NCI-H1092 (cell line): Measurements from ENCODE around the gene OMA1.
"Not testable (repeated sequence)": the region's sequence is repeated elsewhere in the genome, so short reads cannot be mapped to it uniquely, and the experiment has no call there.

Source experiments
- DNase-seq: peaks from one replicate; lab custom pipeline; 2025; lab: John Stamatoyannopoulos, UW

Gene OMA1

GRCh38 chr1:58528518-58528917 is 18.0 kb downstream of the OMA1 start:
- DNase-seq = no peak

DNA sequence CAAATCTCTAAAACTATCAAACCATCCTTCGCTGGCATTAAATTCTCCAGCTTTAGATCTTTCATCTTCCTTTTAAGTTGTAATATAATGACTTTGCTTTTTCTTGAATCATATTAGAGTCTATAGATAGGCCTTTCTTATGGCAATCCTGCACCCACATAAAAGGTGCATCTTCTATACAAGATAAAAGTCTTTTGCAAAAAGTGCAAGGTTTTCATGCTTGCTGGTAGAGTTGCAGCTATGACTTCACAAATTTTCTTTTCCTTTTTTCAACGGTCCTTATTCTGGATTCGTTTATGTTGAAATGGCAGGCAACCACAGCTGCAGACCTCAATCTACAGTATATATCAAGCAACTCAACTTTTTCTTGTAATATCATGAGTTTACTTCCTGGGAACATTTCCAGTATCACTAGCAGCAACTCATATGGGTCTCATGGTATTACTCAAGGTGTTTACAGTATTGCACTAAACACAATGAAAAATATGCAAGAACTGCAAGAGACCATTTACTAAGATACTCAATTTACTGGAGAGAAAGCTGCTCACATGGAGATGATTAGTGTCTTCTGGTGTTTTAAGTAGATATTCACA is 22.1 kb downstream of the OMA1 start:
- DNase-seq = no peak

GRCh38 chr1:58515794-58516401 is 30.6 kb downstream of the OMA1 start:
- DNase-seq = peak; percentile 4

- no peak for DNase-seq
Observed at GRCh38 chr1:58513956-58514355, 32.6 kb downstream of the OMA1 start.

GRCh38 chr1:58508629-58509028 is 37.9 kb downstream of the OMA1 start:
- no peak for DNase-seq

- no peak for DNase-seq
Observed at GRCh38 chr1:58505286-58505685, 41.2 kb downstream of the OMA1 start.

GRCh38 chr1:58502519-58502918 is 44.0 kb downstream of the OMA1 start:
- DNase-seq = no peak

DNA sequence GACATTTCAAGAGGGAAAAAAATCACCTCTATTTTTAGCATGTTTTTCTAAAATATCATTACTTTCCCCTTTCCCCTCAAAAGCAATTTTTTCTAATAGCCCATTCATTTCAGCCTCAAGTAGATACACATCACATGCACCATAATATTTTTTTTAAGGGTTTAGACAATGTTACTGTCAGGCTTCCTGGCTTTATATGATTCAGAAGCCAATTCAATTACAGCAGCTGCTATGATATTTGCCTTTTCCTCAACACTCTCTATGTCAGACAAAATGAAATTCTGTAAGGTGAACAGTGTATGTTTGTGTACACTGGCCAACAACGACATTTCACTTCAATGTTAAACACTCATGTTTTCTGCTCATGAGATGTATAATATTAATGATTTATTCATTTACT is 46.5 kb downstream of the OMA1 start:
- peak; percentile 39 for DNase-seq

DNA sequence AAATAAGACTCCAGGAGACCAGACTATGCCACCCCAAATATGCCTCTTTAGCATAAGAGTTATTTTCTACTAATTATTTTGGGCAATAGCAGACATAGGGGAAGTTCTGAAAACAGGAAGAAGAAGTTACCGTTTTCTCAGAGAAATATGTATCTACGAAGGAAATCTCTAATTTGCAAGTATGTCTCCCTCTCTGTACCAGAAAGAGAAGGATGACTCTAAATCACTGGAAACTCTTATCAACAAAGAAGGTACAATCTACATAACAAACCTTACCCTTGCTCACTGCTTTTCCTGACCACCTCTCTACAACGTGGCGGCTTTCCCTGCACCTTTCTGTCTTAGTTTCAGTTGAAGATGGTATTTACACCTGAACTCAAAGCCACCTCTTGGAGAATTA is 49.0 kb downstream of the OMA1 start:
- no peak for DNase-seq

- no peak for DNase-seq
Observed at GRCh38 chr1:58496042-58496441, 50.5 kb downstream of the OMA1 start.

GRCh38 chr1:58488914-58489313 is 57.6 kb downstream of the OMA1 start:
- DNase-seq = not testable (repeated sequence)

- DNase-seq = no peak
Observed at GRCh38 chr1:58487002-58487401, 59.5 kb downstream of the OMA1 start.

DNA sequence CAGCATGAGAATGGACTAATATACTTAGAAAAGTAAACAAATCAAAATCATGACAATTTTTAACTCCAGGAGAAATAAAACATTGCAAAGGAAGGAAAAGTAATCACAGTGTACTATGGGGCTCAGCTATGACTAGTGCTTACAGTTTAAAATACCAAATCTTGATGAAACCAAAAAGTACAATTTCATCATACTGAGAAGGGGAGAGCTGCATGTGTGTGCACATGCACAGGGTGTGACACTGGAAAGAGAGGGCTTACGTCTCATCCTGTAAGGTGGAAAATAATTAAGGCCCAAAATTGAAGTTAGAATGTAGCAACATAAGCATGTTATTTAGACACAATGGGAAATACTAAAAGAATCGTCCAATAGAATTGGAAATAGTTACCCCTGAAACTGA is 64.6 kb downstream of the OMA1 start:
- no peak for DNase-seq

GRCh38 chr1:58480191-58480590 is 66.3 kb downstream of the OMA1 start:
- DNase-seq = no peak

DNA sequence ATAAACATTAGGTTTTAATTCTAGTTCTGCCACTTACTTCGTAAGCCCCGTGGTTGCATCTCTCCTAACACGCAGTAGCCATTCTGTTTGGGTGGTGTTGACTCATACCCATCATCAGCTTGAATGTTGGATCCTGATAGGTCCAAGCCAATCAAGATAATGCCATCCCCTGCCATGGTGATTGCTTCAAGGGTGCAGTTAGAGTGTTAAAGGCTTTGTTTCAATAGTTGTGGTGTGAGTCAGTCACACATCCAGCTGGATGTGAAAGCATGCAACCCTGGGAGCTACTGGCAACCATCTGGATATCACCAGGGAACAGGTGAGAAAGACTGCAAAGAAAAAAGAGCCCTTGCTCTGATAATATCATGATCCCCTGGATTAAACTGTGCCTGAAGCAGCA is 69.1 kb downstream of the OMA1 start:
- DNase-seq = no peak

DNA sequence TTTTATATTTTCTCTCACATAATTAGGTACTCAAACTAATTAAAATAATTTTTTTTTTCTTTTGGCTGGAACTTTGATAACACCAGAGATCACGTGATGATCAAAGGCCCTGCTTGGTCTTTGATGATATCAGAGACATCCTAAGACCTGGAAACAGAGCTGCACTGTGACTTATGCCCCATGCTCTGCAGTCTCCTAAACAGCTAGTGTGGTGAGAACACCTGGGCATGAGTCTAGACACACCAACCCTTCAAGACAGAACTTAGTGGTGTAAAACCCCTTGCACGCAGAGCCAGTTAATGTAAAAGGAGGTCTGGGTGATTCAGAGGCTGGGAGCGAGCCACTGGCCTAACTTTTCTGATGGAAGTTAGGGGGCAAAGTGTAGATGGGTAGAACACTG is 70.3 kb downstream of the OMA1 start:
- DNase-seq = no peak

DNA sequence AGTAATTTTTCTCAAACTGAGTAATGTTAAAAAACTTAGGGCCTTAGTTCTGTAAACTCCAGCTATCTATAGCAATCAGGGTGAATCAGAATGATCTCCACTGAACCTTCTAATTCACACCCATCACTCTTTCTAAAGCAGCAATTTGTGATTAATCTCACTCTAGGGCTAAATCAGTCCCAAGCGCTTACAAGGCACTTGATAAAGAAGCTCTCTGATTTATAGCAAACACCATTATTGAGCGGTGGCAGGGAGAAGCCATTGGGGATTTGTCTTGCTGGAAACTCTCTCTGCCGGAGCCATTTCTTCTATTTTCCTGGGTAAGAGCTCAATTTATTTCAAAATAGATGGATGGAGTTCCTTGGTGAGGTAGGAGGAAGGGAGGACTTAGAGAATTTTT is 77.0 kb downstream of the OMA1 start:
- DNase-seq = no peak

DNA sequence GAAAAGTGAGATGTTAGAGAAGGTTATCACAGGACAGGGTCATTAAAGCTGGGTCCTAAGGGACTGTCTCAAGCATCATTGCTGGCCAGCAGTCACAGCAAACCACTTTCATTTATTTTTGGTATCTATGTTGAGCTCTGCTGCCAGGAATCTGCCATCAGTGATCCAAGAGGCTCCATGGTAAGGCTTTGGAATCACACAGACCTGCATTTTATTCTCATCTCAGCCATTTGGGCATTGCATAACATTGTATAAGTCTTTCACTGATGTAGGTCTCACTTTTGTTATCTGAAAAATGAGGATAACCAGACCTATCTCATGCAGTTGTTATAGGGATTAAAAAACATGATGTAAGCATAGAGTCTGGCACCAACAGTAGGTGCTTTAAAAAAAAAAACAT is 77.5 kb downstream of the OMA1 start:
- no peak for DNase-seq

GRCh38 chr1:58468612-58469011 is 77.9 kb downstream of the OMA1 start:
- no peak for DNase-seq

DNA sequence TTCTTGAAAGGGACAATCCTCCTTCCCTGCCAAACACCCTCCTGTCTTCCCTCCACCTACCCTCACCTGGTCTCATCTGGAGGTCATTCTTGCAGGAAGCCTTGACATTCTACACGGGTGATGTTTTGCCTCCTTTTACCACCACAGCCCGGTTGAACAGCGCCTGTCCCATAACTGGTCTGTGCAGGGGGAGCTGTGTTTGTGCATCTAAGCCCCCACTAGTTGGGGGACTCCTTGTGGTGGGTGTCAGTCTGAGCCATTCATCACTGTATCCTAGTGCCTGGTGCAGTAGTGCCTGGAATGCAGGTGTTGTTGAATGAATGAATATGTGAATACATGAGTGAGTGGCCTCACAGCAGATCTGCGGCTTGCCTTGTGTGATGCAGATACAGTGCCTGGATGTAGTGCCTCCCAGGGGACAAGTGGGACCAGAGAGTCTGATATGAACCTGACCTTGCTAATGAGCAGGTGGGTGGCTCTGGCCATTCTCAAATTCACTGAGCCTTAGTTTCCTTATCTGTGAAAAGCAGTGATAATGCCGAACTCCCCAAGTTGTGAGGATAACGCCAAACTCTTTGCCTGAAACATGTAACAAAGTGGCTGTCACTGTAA is 79.8 kb downstream of the OMA1 start:
- DNase-seq = no peak

DNA sequence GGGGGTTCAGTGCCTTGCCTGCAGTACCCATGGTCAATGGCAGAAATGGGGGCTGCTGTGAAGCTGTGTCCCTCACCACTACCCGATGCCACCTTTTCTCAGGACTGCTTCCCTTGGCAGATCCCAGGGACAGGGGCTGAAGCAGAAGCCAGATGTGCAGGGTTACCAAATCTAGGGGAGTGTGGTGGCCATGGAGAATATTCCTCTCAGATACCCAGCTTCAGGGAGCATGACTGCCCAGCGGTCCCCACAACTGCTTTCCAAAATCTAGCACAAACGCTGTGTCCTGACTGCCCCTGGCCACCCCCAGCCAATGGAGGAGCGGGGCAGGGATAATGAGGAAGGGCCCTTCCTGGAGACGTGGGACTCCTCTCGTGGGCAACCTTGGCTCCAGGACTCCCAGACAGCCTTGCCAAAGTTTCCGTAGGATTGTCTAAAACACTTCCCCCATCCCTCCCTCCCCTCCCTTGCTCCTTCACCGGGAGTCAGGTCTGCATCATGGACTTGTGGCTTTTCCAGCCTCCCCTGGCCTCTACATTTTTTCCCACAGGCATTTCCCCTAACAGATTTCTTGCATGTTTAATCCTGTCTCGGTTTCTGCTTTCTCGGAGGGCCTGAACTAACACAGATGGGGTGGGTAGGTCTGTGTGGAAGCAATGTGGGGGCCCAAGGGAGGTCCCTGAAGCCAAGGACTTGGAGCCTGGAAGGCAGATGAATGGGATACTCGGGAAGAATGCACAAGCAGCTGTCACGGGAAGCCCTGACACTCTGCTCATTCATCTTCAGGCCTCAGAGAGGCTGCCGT is 80.5 kb downstream of the OMA1 start:
- no peak for DNase-seq

DNA sequence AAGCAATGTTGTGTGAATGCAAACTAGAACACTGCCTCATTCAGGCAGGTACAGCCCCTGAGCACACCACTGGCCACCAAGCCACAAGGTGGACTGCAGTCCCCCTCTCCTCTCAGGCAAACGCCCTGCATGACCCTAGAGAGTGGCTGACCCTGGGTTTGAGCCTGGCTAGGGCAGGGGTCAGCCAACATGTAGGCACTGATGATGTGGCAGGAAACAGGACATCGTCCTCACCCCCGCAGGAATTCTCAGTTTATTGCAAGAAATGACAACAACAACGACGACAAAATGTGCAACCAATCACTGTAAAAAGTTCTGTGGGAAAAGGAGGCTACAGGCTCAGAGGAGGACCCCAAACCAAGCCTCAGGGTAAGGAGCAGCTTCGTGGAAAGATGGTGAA is 81.3 kb downstream of the OMA1 start:
- no peak for DNase-seq

DNA sequence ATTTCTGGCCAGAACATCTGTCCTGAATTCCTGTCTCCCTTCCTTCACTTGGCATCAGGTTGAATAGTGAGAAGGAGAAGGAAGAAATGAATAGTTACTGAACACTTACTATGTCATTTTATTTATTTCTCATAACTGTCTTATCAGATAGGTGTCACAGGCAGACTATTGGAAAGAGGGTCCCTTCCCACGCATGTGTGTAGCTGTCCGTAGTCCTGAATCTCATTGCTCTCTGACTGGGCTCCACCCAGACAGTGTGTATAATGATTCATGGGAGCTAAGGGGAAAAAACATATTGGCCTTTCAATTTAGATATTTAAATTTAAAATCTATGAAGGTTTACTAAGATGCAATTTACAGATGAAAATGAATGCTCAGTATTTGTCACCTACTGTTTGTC is 86.1 kb downstream of the OMA1 start:
- DNase-seq = no peak
